ENCODE measurements around the gene NSD2. TPM values are rescaled to one million over a fixed set of nuclear protein-coding genes. Genes with fewer than 3 reads are reported as not detected.
A peak's percentile ranks its signal among the peaks of the same experiment; 100 is the strongest.

Gene NSD2
- total and polyA plus RNA-seq, 2 donors (not counting 1 experiment from before 2014, with no cell fraction given) = 14.2 to 64.8 TPM

DNA sequence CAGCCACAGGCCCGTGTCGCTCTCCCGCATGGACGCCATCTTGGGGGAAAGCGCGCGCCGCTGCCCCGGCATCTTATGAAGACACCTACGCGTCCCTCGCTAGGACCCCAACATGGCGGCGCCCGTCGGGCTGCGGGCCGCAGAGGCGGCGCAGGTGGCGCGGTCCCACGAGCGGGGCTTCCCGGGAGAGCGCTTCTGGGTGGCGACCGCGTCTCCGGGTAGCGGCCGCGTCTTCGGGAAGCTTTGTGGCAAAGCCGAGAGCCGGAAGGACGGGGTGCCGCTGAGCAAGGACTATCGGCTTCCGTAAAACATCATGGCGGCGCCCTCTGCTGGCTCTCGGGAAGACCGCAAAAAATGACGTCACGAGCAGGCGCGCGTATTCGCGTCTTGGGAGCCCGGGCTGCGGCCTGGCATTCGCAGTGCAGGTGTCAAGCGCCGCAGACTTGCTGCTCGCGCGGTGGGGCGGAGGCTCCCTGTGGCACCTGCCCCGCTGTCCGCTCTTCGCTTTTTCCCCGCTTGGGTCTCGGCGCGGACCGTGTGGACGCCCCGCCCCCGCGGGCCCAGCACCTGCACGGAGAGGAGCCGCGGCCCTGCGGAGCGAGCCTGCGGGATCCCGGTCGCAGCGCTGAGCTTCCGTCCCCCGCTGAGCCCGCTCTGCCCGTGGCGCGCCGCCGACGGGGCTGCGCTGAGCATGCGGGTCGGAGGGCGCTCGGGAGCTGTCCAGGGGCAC lies 137.9 kb downstream of the NSD2 start, which contains the start of gene NELFA:
NELFA (minus strand) TSS at position 54 of the 730 bp plus-strand sequence; CDS start at position 39, 15 bp downstream.
- Mint-ChIP-seq H3K4me3 (peak within 1 kb of the TSS; percentile 95), H3K27ac (peak within 1 kb of the TSS; percentile 92), H3K27me3 (peaks cover 1% of the 10 kb centered on the region), H3K4me1 (peaks cover 32% of the 10 kb centered on the region), H3K9me3 (ENCODE audit: insufficient read depth) (no peaks in the 10 kb centered on the region)
- Histone ChIP-seq H3K27ac (ENCODE audit: low read length in 2 of 2) (peak within 1 kb of the TSS; percentile 97 to 99), H3K9me3 (ENCODE audit: control extremely low read depth in 1 of 3, control insufficient read depth in 2 of 3, insufficient read depth in 1 of 3, low read length in 2 of 3) (no peaks in the 10 kb centered on the region), H3K79me2 (ENCODE audit: control insufficient read depth, insufficient read depth, low read length) (peaks cover 47% of the 10 kb centered on the region), H3K4me1 (ENCODE audit: control insufficient read depth in 2 of 2, insufficient read depth in 2 of 2, low read length in 2 of 2) (peaks cover 10 to 21% of the 10 kb centered on the region in 2 donors), H3K9ac (ENCODE audit: low read length) (peak within 1 kb of the TSS; percentile 96), H3K27me3 (replicated peaks in 1 of 4; ENCODE audit: control extremely low read depth in 1 of 4, control insufficient read depth in 3 of 4, insufficient read depth in 4 of 4, low read length in 3 of 4) (no peaks in the 10 kb centered on the region), H3K4me3 (ENCODE audit: control extremely low read depth in 1 of 5, extremely low read depth in 1 of 5, insufficient read depth in 1 of 5, low read depth in 2 of 5, low read length in 4 of 5) (peak within 1 kb of the TSS; percentile 61 to 93 (median 85)), H2AFZ (ENCODE audit: insufficient read depth, low read depth, low read length, poor library complexity, severe bottlenecking) (peak within 1 kb of the TSS; percentile 99), H4K20me1 (ENCODE audit: control insufficient read depth, insufficient read depth, low read length, poor library complexity, severe bottlenecking) (peaks cover 7% of the 10 kb centered on the region), H3K4me2 (replicated peaks; ENCODE audit: low read depth, low read length, poor library complexity, severe bottlenecking) (peak within 1 kb of the TSS; percentile 93), H3K36me3 (replicated peaks in 1 of 2; ENCODE audit: control extremely low read depth in 1 of 2, control insufficient read depth in 1 of 2, extremely low read depth in 1 of 2, insufficient read depth in 2 of 2, low read length in 1 of 2) (peaks cover 2 to 7% of the 10 kb centered on the region in 2 experiments)
- CTCF ChIA-PET = interaction anchor here (0.5 kb wide), 1 partner anchor 78 kb away, joined by 3 read pairs; no protein-coding TSS in a partner anchor
- POLR2A ChIA-PET = interaction anchor here (0.8 kb wide), 1 partner anchor 253 kb away, joined by 4 read pairs; the partner anchor contains the start of gene MXD4
- intact Hi-C loops (cut with micrococcal nuclease) = loop anchor here (1.0 to 10.0 kb wide), 5 partner anchors 32 to 528 kb away; partner anchors contain the start of genes FAM193A, HAUS3, NSD2 and POLN
- peak; percentile 82 for ATAC-seq (ENCODE audit: low read depth)
- DNase-seq = peak; percentile 99
- TF ChIP-seq EZH2 (IDR thresholded peaks at IDR 0.05; ENCODE audit: borderline replicate concordance, insufficient read depth, low read depth, low read length, poor library complexity, severe bottlenecking) = no peak
- TF ChIP-seq, protein P1, sequence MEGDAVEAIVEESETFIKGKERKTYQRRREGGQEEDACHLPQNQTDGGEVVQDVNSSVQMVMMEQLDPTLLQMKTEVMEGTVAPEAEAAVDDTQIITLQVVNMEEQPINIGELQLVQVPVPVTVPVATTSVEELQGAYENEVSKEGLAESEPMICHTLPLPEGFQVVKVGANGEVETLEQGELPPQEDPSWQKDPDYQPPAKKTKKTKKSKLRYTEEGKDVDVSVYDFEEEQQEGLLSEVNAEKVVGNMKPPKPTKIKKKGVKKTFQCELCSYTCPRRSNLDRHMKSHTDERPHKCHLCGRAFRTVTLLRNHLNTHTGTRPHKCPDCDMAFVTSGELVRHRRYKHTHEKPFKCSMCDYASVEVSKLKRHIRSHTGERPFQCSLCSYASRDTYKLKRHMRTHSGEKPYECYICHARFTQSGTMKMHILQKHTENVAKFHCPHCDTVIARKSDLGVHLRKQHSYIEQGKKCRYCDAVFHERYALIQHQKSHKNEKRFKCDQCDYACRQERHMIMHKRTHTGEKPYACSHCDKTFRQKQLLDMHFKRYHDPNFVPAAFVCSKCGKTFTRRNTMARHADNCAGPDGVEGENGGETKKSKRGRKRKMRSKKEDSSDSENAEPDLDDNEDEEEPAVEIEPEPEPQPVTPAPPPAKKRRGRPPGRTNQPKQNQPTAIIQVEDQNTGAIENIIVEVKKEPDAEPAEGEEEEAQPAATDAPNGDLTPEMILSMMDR (IDR thresholded peaks at IDR 0.05) = no peak
- WGBS (ENCODE audit: insufficient coverage) = under 1% methylated on average over 95 of the region's 95 CpGs
